ENCODE measurements around the gene KCTD4. TPM values are rescaled to one million over a fixed set of nuclear protein-coding genes. Genes with fewer than 3 reads are reported as not detected.

Gene KCTD4
- total RNA-seq, 1 experiment from 2014 or later: not detected

DNA sequence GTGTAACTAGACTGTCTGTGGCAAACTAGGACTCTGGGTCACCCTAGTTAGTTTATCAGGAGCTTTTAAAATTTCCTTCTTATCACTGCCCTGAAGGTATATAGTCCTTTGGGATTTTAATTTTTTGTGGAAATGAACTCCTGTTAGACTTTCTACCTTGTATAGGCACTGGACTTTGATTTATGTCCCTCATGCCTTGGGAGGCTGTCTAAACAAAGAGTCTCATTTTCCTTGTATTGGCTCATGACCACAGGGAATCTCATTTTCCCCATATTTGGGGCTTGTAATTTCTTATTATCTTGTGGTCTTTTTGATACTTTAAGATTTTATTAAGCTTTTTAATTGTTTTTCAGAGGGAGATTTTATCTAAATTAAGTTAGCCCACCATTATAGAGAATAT is 21.4 kb downstream of the KCTD4 start:
- ChIA-PET POLR2A (no interaction called here), CTCF (no interaction called here)
- Histone ChIP-seq H3K9me3 (no peaks in the 10 kb centered on the region), H3K4me1 (peaks cover 19% of the 10 kb centered on the region), H3K4me3 (ENCODE audit: low read depth, low read length) (no peak overlapping the region), H3K36me3 (ENCODE audit: control insufficient read depth, insufficient read depth, low read length) (no peaks in the 10 kb centered on the region), H3K27me3 (replicated peaks; ENCODE audit: control insufficient read depth, insufficient read depth, low read length) (no peaks in the 10 kb centered on the region)
- H3K9me3 Mint-ChIP-seq (ENCODE audit: unreplicated experiment): no peaks in the 10 kb centered on the region
- no peak overlapping the region for H3K4me3 Mint-ChIP-seq (ENCODE audit: unreplicated experiment)
- TF ChIP-seq, protein P1, sequence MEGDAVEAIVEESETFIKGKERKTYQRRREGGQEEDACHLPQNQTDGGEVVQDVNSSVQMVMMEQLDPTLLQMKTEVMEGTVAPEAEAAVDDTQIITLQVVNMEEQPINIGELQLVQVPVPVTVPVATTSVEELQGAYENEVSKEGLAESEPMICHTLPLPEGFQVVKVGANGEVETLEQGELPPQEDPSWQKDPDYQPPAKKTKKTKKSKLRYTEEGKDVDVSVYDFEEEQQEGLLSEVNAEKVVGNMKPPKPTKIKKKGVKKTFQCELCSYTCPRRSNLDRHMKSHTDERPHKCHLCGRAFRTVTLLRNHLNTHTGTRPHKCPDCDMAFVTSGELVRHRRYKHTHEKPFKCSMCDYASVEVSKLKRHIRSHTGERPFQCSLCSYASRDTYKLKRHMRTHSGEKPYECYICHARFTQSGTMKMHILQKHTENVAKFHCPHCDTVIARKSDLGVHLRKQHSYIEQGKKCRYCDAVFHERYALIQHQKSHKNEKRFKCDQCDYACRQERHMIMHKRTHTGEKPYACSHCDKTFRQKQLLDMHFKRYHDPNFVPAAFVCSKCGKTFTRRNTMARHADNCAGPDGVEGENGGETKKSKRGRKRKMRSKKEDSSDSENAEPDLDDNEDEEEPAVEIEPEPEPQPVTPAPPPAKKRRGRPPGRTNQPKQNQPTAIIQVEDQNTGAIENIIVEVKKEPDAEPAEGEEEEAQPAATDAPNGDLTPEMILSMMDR (IDR thresholded peaks at IDR 0.05; ENCODE audit: insufficient read depth in 1 of 2, low read depth in 1 of 2, low read length in 1 of 2, severe bottlenecking in 1 of 2, unreplicated experiment in 1 of 2): no peak
- no TSS peak for BruUV-seq (replicated peaks)
- H3K4me1 Mint-ChIP-seq (ENCODE audit: low read depth, unreplicated experiment): peaks cover 21% of the 10 kb centered on the region
- no peak for DNase-seq
- peak overlapping the region; percentile 20 for H3K27ac Mint-ChIP-seq (ENCODE audit: unreplicated experiment)
- no peaks in the 10 kb centered on the region for H3K27me3 Mint-ChIP-seq (ENCODE audit: insufficient read depth, unreplicated experiment)
- no peaks in the 10 kb centered on the region for H3K36me3 Mint-ChIP-seq (ENCODE audit: insufficient read depth, unreplicated experiment)
- intact Hi-C loops (cut with micrococcal nuclease; ENCODE audit: unreplicated experiment): no loop called here

DNA sequence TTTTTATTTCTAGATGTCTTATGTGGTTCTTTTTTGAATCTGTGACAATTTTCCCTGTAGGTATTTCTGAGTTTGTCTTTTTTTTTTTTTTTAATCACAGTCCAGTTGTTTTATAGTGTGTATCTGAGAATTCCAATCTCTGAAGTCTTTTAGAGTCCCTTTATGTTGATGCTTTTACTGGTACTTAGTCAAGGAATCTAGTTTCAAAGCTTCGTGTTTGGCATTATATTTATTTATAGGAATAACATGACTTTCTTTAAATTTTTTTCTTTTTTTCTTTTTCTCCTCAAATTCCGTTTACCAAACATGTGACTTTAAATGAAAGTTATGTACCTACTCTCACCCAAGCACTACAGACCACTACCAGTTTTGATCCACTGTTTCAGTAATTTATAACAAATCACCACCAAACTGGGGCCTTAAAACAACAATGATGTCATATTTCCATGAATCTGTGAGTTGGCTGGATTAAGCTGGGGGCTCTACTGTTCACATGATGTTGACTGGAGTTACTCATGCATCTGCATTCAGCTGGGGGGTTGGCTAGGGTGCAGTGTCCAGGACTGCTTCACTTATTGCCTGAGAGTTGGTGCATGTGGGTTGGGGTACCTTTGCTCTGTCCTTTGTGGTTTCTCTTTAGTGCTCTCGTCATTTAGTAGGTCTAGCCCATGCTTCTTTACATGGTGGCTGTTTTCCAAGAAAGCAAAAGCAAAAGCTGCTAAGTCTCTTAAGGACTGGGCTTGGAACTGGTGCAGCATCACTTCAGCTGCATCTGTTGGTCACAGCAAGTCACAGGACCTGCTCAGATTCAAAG is 22.3 kb downstream of the KCTD4 start:
- TF ChIP-seq, protein P1 (IDR thresholded peaks at IDR 0.05; ENCODE audit: insufficient read depth in 1 of 2, low read depth in 1 of 2, low read length in 1 of 2, severe bottlenecking in 1 of 2, unreplicated experiment in 1 of 2): no peak
- H3K4me3 Mint-ChIP-seq (ENCODE audit: unreplicated experiment): no peak overlapping the region
- DNase-seq: no peak
- peaks cover 19% of the 10 kb centered on the region for H3K4me1 ChIP-seq
- no peaks in the 10 kb centered on the region for H3K27me3 Mint-ChIP-seq (ENCODE audit: insufficient read depth, unreplicated experiment)
- peaks cover 21% of the 10 kb centered on the region for H3K4me1 Mint-ChIP-seq (ENCODE audit: low read depth, unreplicated experiment)
- CTCF ChIA-PET: no interaction called here
- peaks cover 2% of the 10 kb centered on the region for H3K36me3 Mint-ChIP-seq (ENCODE audit: insufficient read depth, unreplicated experiment)
- H3K9me3 ChIP-seq: no peaks in the 10 kb centered on the region
- H3K27me3 ChIP-seq (replicated peaks; ENCODE audit: control insufficient read depth, insufficient read depth, low read length): no peaks in the 10 kb centered on the region
- BruUV-seq (replicated peaks): no TSS peak
- no peak overlapping the region for H3K4me3 ChIP-seq (ENCODE audit: low read depth, low read length)
- POLR2A ChIA-PET: no interaction called here
- H3K9me3 Mint-ChIP-seq (ENCODE audit: unreplicated experiment): no peaks in the 10 kb centered on the region
- no peaks in the 10 kb centered on the region for H3K36me3 ChIP-seq (ENCODE audit: control insufficient read depth, insufficient read depth, low read length)
- intact Hi-C loops (cut with micrococcal nuclease; ENCODE audit: unreplicated experiment): no loop called here
- peak overlapping the region; percentile 20 for H3K27ac Mint-ChIP-seq (ENCODE audit: unreplicated experiment)

DNA sequence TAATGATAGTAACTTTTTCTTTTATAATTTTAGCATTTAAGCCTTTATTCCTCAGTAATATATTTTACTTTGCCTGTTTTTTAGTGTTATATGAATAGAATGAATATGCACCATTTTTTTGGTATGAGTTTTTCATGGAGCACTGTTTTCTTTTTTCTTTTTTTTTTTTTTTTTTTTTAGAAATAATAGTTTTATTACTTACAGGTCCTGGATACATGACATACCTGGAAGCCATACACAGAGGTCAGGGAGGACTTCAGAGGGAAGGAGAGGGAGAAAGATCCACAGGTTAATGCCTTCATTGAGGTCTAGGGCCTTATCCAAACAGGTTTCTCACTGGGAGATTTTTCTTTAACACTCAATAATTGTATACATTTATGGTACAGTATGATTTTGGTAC is 26.4 kb downstream of the KCTD4 start:
- ChIA-PET POLR2A (no interaction called here), CTCF (no interaction called here)
- H3K9me3 ChIP-seq: no peaks in the 10 kb centered on the region
- no TSS peak for BruUV-seq (replicated peaks)
- Mint-ChIP-seq H3K4me1 (ENCODE audit: low read depth, unreplicated experiment) (peaks cover 18% of the 10 kb centered on the region), H3K27me3 (ENCODE audit: insufficient read depth, unreplicated experiment) (no peaks in the 10 kb centered on the region), H3K27ac (ENCODE audit: unreplicated experiment) (no peak overlapping the region), H3K4me3 (ENCODE audit: unreplicated experiment) (no peak overlapping the region), H3K36me3 (ENCODE audit: insufficient read depth, unreplicated experiment) (peaks cover 13% of the 10 kb centered on the region), H3K9me3 (ENCODE audit: unreplicated experiment) (no peaks in the 10 kb centered on the region)
- no peak overlapping the region for H3K4me3 ChIP-seq (ENCODE audit: low read depth, low read length)
- H3K27me3 ChIP-seq (replicated peaks; ENCODE audit: control insufficient read depth, insufficient read depth, low read length): no peaks in the 10 kb centered on the region
- H3K4me1 ChIP-seq: peaks cover 10% of the 10 kb centered on the region
- H3K36me3 ChIP-seq (ENCODE audit: control insufficient read depth, insufficient read depth, low read length): no peaks in the 10 kb centered on the region
- TF ChIP-seq, protein P1 (IDR thresholded peaks at IDR 0.05; ENCODE audit: insufficient read depth in 1 of 2, low read depth in 1 of 2, low read length in 1 of 2, severe bottlenecking in 1 of 2, unreplicated experiment in 1 of 2): no peak
- DNase-seq: no peak
- intact Hi-C loops (cut with micrococcal nuclease; ENCODE audit: unreplicated experiment): no loop called here

All from Caco-2 (cell line).